HepG2 (cell line): ENCODE measurements around the gene RNU11. TPM values are rescaled to one million over a fixed set of nuclear protein-coding genes. Genes with fewer than 3 reads are reported as not detected.
"Not testable (repeated sequence)": the region's sequence is repeated elsewhere in the genome, so short reads cannot be mapped to it uniquely, and the experiment has no call there.

Source experiments
- ATAC-seq: fragments of 200-7000 bp; cut with Tn5 transposase; 3 replicates; pipeline ENCODE4 v1.9.1; 2020; ENCODE audit warnings: mild to moderate bottlenecking, moderate library complexity
- BruUV-seq: library from RNA; stranded (reverse); fragments of 400-500 nt; replicated peaks from 2 replicates; lab custom pipeline; 2021; lab: Mats Ljungman, UMichigan
- CTCF ChIA-PET: fragments of 300-600 bp; formaldehyde crosslinking; extraction: SDS; loops from one replicate; lab custom pipeline; 2021; ENCODE audit warnings: low total read pairs, inconsistent platforms, low intra/inter-chr PET ratio; lab: Yijun Ruan, JAX
- POLR2A ChIA-PET: fragments of 350-600 bp; sonication (Branson Sonifier 250); formaldehyde crosslinking; loops from one replicate; lab custom pipeline; 2020; ENCODE audit warnings: antibody characterized with exemption, inconsistent platforms; lab: Yijun Ruan, JAX
- DNase-seq: peaks from one replicate; pipeline ENCODE4 v3.0.0-alpha.2; 2015; ENCODE audit warnings: low spot score
- FAIRE-seq: peaks from 3 replicates; lab custom pipeline; 2011; peaks lifted over from hg19 to GRCh38; lab: Jason Lieb, UNC
- H2AFZ ChIP-seq: one replicate; pipeline ENCODE4 v1.6.1; 2011; ENCODE audit warnings: low read length, inconsistent platforms
- H3K27ac ChIP-seq: fragments of 300-600 bp; 3 replicates; pipeline ENCODE4 v1.8.0; 2011; ENCODE audit warnings: mixed run types, mild to moderate bottlenecking, mixed read lengths, low read length, inconsistent platforms; ENCODE audit not compliant: insufficient read depth; ENCODE audit errors: extremely low read length
- H3K27me3 ChIP-seq, 2 experiments: fragments of 200-600 bp in 1 of 2; 2 replicates in 1 of 2; 3 replicates in 1 of 2; pipeline versions ENCODE4 v1.6.0 to v1.8.0; 2011; ENCODE audit warnings: low read length in 2 of 2, mild to moderate bottlenecking in 2 of 2, moderate library complexity in 2 of 2, inconsistent platforms in 1 of 2; ENCODE audit not compliant: insufficient read depth in 2 of 2, control insufficient read depth in 1 of 2
- H3K36me3 ChIP-seq, 2 experiments: fragments of 200-600 bp in 1 of 2; replicated peaks in 1 of 2; 2 replicates in 1 of 2; 3 replicates in 1 of 2; pipeline versions ENCODE4 v1.5.1 to v1.8.0; 2011; ENCODE audit warnings: low read length in 2 of 2, inconsistent platforms in 1 of 2; ENCODE audit not compliant: insufficient read depth in 2 of 2, control insufficient read depth in 1 of 2
- H3K4me1 ChIP-seq: 2 replicates; pipeline ENCODE4 v1.5.1; 2012; ENCODE audit warnings: low read length, inconsistent platforms; ENCODE audit not compliant: insufficient read depth
- H3K4me2 ChIP-seq: 2 replicates; pipeline ENCODE4 v1.6.0; 2011; ENCODE audit warnings: low read depth, low read length, inconsistent platforms
- H3K4me3 ChIP-seq, 3 experiments: fragments of 200-600 bp in 1 of 3; sonication (generic), shearing (Covaris generic) in 1 of 3; replicated peaks in 1 of 3; 2 replicates each; pipeline ENCODE4 v1.5.1; 2011 to 2016; ENCODE audit warnings: low read length in 3 of 3, inconsistent platforms in 2 of 3, low read depth in 2 of 3, mild to moderate bottlenecking in 2 of 3, control low read depth in 1 of 3, mixed read lengths in 1 of 3; ENCODE audit not compliant: insufficient read depth in 1 of 3
- H3K79me2 ChIP-seq: one replicate; pipeline ENCODE4 v1.6.1; 2011; ENCODE audit warnings: low read length, inconsistent platforms; ENCODE audit not compliant: insufficient read depth
- H3K9ac ChIP-seq: 2 replicates; pipeline ENCODE4 v1.6.0; 2011; ENCODE audit warnings: mild to moderate bottlenecking, low read depth, low read length, inconsistent platforms; ENCODE audit not compliant: insufficient read depth
- H3K9me3 ChIP-seq: 2 replicates; pipeline ENCODE4 v1.5.1; 2012; ENCODE audit warnings: mild to moderate bottlenecking, low read length
- H4K20me1 ChIP-seq: 2 replicates; pipeline ENCODE4 v1.6.0; 2011; ENCODE audit warnings: inconsistent platforms, mild to moderate bottlenecking, low read length, moderate library complexity; ENCODE audit not compliant: insufficient read depth
- CCDC6 ChIP-seq: sonication (generic); formaldehyde crosslinking; IDR thresholded peaks from 2 replicates; pipeline ENCODE4 v1.8.1; 2022; ENCODE audit warnings: mild to moderate bottlenecking, missing genetic modification reagents, moderate library complexity
- CHCHD3 ChIP-seq: sonication (generic); formaldehyde crosslinking; IDR thresholded peaks from 2 replicates; pipeline ENCODE4 v1.8.0; 2022; ENCODE audit warnings: mild to moderate bottlenecking, missing genetic modification reagents, moderate library complexity
- GABPA ChIP-seq, 2 experiments: IDR thresholded peaks; 2 replicates each; pipeline ENCODE4 v1.6.1; 2011 to 2016; ENCODE audit warnings: low read depth in 2 of 2, low read length in 1 of 2, missing biosample characterization in 1 of 2, missing genetic modification characterization in 1 of 2
- NONO ChIP-seq, 2 experiments: fragments of 450-650 bp in 1 of 2; sonication (generic) in 1 of 2; formaldehyde crosslinking in 1 of 2; IDR thresholded peaks in 1 of 2; conservative IDR thresholded peaks in 1 of 2; 2 replicates each; pipeline versions ENCODE4 v1.6.1 to v1.8.0; 2017 to 2022; ENCODE audit warnings: mild to moderate bottlenecking in 1 of 2, missing genetic modification reagents in 1 of 2, moderate library complexity in 1 of 2
- PHF5A ChIP-seq: IDR thresholded peaks from one replicate; pipeline ENCODE4 v1.6.1; 2018; ENCODE audit warnings: low read depth, missing genetic modification reagents; ENCODE audit not compliant: unreplicated experiment
- SOX5 ChIP-seq: IDR thresholded peaks from 2 replicates; pipeline ENCODE4 v1.6.1; 2016; ENCODE audit warnings: borderline replicate concordance
- WGBS: methylation state at CpG from one replicate; pipeline ENCODE4 v1.1.6; 2017; ENCODE audit warnings: low lambda C conversion rate; 5-methylcytosine and 5-hydroxymethylcytosine counted together
- in situ Hi-C: cut with HindIII; loops from 2 replicates; pipeline ENCODE4 v1.10.0; 2017; ENCODE audit warnings: low pct_unique_long_range_greater_than_20kb; ENCODE audit not compliant: extremely low pct_ligation_motif_present
- intact Hi-C: fragments of 100-400 bp; cut with micrococcal nuclease; formaldehyde crosslinking; loops from one replicate; pipeline ENCODE4 v1.10.0; 2022; ENCODE audit not compliant: unreplicated experiment
- polyA plus RNA-seq, 8 experiments: library from polyadenylated mRNA; depleted of rRNA in 3 of 8; stranded (reverse) in 7 of 8; unstranded in 1 of 8; fragments of >200 nt; fragmentation: Illumina TruSeq in 4 of 8; extraction: Trizol in 4 of 8; gene quantifications; 2 replicates each; pipeline versions ENCODE4 v1.2.1 to v1.2.3, GENCODE V29; 2011 to 2016; ENCODE audit warnings: low read depth in 4 of 8, missing spikeins in 1 of 8, mixed read lengths in 1 of 8; ENCODE audit not compliant: insufficient read depth in 1 of 8
- total RNA-seq, 5 experiments: library from RNA; depleted of rRNA; stranded (reverse); fragments of >200 nt; fragmentation: Illumina TruSeq; extraction: Trizol; gene quantifications; 2 replicates each; pipeline ENCODE4 v1.2.3, GENCODE V29; 2016; ENCODE audit warnings: low read depth in 1 of 5
- TF ChIP-seq, protein P1 (sequence below), 2 experiments: sonication (generic) in 1 of 2; formaldehyde crosslinking in 1 of 2; IDR thresholded peaks; 2 replicates each; pipeline versions ENCODE4 v1.6.1 to v1.9.0; 2014 to 2022; ENCODE audit warnings: antibody characterized with exemption in 1 of 2, borderline replicate concordance in 1 of 2, inconsistent platforms in 1 of 2, low read depth in 1 of 2, missing genetic modification reagents in 1 of 2

Gene RNU11
- total and polyA plus RNA-seq, 2 of the 13 experiments (the other 11 are each of a cell fraction or from before 2014, with no cell fraction given): not detected

DNA sequence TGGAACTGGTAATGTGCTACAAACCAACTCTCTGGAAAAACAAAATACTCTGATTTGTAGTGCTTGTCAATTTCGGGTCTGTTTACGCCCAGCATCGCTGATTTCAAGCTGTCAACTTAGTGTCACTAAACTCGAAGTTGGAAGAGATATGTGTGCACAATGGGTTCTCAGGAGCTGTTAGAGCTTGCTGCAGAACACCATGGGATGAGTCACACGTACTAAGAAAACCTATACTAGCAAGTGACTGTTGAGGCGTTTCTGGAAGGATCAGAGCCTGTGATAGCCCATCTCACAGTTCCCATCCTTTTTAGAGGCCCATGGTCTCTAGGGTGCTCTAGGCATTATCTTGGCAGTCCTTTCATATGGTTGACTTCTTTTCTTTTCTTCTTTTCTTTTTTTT lies 34.4 kb downstream of the RNU11 start (continued):
- TF ChIP-seq, protein P1, sequence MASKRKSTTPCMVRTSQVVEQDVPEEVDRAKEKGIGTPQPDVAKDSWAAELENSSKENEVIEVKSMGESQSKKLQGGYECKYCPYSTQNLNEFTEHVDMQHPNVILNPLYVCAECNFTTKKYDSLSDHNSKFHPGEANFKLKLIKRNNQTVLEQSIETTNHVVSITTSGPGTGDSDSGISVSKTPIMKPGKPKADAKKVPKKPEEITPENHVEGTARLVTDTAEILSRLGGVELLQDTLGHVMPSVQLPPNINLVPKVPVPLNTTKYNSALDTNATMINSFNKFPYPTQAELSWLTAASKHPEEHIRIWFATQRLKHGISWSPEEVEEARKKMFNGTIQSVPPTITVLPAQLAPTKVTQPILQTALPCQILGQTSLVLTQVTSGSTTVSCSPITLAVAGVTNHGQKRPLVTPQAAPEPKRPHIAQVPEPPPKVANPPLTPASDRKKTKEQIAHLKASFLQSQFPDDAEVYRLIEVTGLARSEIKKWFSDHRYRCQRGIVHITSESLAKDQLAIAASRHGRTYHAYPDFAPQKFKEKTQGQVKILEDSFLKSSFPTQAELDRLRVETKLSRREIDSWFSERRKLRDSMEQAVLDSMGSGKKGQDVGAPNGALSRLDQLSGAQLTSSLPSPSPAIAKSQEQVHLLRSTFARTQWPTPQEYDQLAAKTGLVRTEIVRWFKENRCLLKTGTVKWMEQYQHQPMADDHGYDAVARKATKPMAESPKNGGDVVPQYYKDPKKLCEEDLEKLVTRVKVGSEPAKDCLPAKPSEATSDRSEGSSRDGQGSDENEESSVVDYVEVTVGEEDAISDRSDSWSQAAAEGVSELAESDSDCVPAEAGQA (IDR thresholded peaks at IDR 0.05; ENCODE audit: low read depth): no peak
- TF ChIP-seq, protein P1 (CRISPR knock-in tag; IDR thresholded peaks at IDR 0.05; ENCODE audit: borderline replicate concordance): no peak

DNA sequence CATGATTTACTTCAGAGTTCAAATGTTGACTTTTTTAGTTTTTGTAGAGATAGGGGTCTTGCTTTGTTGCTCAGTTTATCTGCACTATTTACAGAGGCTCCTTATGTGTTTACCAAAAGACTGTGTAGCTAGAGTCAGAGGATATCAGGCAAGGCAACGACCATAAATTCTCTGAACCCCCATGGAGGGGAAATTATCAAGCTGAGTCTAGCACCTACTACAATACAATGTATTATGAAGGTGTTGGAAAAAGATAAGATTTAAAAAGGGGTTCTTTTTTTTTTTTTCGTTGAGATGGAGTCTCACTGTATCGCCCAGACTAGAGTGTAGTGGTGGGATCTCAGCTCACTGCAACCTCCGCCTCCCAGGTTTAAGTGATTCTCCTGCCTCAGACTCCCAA lies 36.5 kb downstream of the RNU11 start:
- in situ Hi-C loops: no loop called here
- no peak overlapping the region for H3K4me3 ChIP-seq
- H3K9me3 ChIP-seq: no peaks in the 10 kb centered on the region
- H3K27me3 ChIP-seq: no peaks in the 10 kb centered on the region
- H4K20me1 ChIP-seq: no peaks in the 10 kb centered on the region
- no peak overlapping the region for H3K9ac ChIP-seq
- no peak for TF ChIP-seq PHF5A
- TF ChIP-seq NONO (IDR thresholded peaks at IDR 0.05): no peak
- no peak for TF ChIP-seq NONO (CRISPR knock-in tag; conservative IDR thresholded peaks at IDR 0.05)
- TF ChIP-seq CHCHD3 (CRISPR knock-in tag): no peak
- no peak for TF ChIP-seq SOX5
- TF ChIP-seq CCDC6 (CRISPR knock-in tag): no peak
- no peak for TF ChIP-seq GABPA (IDR thresholded peaks at IDR 0.05; ENCODE audit: low read depth, low read length)
- TF ChIP-seq GABPA (CRISPR knock-in tag; IDR thresholded peaks at IDR 0.05; ENCODE audit: low read depth): no peak
- ChIA-PET POLR2A (interaction anchor here (2.0 kb wide), 1 partner anchor 52 kb away, joined by 4 read pairs; the partner anchor contains the start of gene YTHDF2), CTCF (no interaction called here)
- H3K4me1 ChIP-seq: no peaks in the 10 kb centered on the region
- DNase-seq (no peak), ATAC-seq (no peak), FAIRE-seq (no peak)
- no peaks in the 10 kb centered on the region for H3K79me2 ChIP-seq
- intact Hi-C loops: no loop called here
- no TSS peak for BruUV-seq
- H2AFZ ChIP-seq: no peak overlapping the region
- no peak overlapping the region for H3K4me2 ChIP-seq
- WGBS: 89% methylated on average over 4 of the region's 4 CpGs
- H3K27ac ChIP-seq: no peak overlapping the region
- peaks cover 2 to 8% of the 10 kb centered on the region in 2 experiments; a peak in 4 of 5 replicates for H3K36me3 ChIP-seq

DNA sequence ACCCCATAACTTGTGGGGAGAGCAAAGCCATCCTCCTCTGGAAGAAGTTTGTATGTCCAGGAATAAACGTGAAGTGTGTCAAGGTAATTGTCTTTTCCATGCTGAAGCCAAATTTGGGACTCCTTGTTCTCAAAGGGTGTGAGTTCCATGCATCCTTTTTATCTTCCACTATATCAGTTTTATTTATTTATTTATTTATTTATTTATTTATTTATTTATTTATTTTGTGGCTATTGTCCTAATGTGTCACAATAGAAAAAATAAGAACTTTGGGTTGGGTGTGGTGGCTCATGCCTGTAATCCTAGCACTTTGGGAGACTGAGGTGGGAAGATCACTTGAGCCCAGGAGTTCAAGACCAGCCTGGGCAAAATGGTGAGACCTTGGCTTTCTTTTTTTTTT lies 43.2 kb downstream of the RNU11 start:
- H3K9me3 ChIP-seq, H3K4me1 ChIP-seq, ATAC-seq, H3K9ac ChIP-seq, H3K79me2 ChIP-seq, H3K4me3 ChIP-seq, H3K36me3 ChIP-seq, in situ Hi-C loops, CTCF ChIA-PET, H3K27me3 ChIP-seq, POLR2A ChIA-PET, H2AFZ ChIP-seq, H4K20me1 ChIP-seq, intact Hi-C loops, H3K27ac ChIP-seq, H3K4me2 ChIP-seq, BruUV-seq, FAIRE-seq, DNase-seq: not testable (repeated sequence)
- WGBS: 100% methylated on average over 1 of the region's 1 CpG
